ENCODE data around the gene MYO19.

DNA sequence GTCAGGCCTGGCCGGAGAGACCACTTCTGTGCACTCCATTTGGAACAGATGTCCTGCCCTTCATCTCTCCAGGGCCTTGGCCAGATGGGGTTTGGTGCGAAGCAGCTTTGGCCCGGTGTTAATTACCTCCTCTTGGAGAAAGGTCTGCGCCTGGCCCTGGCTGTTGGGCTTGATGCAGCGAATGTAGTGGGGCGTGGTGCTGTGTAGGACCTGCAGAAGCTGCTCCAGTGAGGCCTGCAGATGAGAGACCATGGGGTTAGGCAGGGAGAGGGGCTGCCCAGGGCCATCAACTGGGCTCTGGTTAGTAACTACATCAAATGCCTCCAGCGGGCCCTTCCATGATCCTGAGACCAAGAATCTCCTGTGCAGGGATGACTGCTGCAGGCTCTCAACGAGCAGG lies 29.5 kb downstream of the MYO19 start:
- TF ChIP-seq, protein P1, sequence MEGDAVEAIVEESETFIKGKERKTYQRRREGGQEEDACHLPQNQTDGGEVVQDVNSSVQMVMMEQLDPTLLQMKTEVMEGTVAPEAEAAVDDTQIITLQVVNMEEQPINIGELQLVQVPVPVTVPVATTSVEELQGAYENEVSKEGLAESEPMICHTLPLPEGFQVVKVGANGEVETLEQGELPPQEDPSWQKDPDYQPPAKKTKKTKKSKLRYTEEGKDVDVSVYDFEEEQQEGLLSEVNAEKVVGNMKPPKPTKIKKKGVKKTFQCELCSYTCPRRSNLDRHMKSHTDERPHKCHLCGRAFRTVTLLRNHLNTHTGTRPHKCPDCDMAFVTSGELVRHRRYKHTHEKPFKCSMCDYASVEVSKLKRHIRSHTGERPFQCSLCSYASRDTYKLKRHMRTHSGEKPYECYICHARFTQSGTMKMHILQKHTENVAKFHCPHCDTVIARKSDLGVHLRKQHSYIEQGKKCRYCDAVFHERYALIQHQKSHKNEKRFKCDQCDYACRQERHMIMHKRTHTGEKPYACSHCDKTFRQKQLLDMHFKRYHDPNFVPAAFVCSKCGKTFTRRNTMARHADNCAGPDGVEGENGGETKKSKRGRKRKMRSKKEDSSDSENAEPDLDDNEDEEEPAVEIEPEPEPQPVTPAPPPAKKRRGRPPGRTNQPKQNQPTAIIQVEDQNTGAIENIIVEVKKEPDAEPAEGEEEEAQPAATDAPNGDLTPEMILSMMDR (IDR thresholded peaks at IDR 0.05): no peak
- TF ChIP-seq POLR2A (IDR thresholded peaks at IDR 0.05) (no peak), EP300 (IDR thresholded peaks at IDR 0.05) (no peak)

Data from ovary (tissue), 3 donors.